Subcutaneous adipose tissue (tissue), 4 donors: ENCODE measurements around the gene REC114. TPM values are rescaled to one million over a fixed set of nuclear protein-coding genes. Genes with fewer than 3 reads are reported as not detected.

Experiments
- CTCF ChIP-seq: fragments of 450-650 bp; IDR thresholded peaks from one replicate; pipeline ENCODE4 v1.5.1; 2016; ENCODE audit warnings: low read depth, mild to moderate bottlenecking, control low read depth, antibody characterized with exemption, moderate library complexity
- total RNA-seq, 4 donors: library from RNA; depleted of rRNA; stranded (reverse); fragments of >200 nt; gene quantifications; one replicate each; pipeline ENCODE4 v1.1.0, GENCODE V29; 2016

The REC114 gene
- total RNA-seq, 4 donors from 2014 or later: not detected

DNA sequence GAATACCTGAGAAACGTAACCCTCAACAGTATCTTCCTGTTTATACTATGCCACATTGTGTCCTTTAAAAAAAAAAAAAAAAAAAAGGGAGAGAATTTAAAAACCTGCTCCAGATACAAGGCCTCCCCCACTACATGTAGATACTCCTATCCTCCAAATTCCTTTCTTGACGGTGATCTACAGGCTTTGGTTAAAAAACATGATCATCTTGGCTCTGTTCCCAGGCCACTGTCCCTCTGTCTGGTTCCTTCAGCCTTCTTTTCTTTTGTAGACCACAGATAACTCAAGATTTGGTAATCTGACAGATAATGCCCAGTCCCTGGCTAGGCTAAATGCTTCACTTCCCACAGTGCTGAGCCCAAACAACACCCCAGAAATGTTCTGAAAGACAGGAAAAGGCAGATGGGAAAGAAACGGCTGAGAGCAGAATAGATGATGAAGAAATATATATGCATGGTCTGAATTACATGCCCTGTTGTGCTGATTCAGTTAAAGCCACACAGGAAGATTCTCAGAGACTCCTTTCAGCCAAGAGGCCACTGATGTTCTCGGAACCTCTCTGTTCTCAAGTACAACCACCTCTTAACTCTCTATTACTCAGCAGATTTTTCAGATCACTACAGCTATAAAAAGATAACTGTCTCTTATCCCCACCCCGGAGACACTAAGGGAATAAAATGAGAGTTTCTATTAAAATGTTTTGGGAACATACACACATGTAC lies 141.9 kb downstream of the REC114 start:
- no peak for TF ChIP-seq CTCF

DNA sequence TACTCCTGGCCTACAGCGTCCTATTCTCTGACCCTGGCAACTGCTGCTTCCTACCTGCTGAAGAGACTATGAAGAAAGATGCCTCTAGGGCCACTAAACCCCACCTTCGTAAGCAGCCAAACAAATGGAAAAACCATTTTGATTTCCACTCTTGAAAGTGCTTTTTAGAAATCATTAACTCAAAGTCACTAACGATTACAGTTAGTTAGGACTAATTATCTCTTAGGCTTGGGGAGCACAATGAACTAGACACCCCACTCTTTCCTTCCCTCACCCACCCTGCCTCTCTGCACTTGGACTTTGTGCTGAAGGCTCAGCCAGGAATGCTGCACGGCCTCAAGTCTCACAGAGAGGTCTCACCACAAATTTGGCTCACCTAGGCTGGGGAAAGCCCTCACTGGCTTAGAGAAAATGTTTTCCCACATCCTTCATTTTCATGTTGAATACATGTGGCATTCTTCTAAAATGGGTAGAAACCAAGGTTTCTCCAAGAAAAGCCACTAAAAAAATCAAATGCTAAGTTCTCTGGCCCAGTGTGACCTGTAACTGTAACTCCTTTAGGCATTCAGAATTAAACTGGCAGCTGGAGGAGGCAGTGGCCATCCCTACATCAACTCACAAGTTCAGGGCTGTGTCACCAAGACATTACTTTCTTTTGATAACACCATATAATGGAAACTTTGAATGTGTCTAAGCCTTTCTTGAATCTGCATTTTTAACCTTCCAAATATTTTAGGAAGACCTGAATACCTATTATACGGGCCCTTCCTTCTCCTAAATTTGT lies 143.1 kb downstream of the REC114 start:
- TF ChIP-seq CTCF: no peak

- no peak for TF ChIP-seq CTCF
Observed at GRCh38 chr15:73589766-73590165, 146.8 kb downstream of the REC114 start.

DNA sequence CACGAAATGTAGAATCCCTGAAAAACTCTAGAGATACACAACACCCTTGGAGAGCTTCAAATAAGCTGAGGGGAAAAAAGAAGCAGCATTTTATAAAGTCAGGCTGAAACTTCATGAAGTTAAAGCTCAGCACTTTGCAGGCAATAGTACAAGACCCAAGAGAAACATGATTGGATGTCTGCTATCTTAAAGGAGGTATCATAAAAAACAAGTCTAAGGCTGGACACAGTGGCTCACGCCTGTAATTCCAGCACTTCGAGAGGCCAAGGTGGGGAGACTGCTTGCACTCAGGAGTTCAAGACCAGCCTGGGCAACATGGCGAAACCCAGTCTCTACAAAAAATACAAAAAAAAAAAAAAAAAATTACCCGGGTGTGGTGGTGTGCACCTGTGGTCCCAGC lies 147.3 kb downstream of the REC114 start:
- no peak for TF ChIP-seq CTCF

DNA sequence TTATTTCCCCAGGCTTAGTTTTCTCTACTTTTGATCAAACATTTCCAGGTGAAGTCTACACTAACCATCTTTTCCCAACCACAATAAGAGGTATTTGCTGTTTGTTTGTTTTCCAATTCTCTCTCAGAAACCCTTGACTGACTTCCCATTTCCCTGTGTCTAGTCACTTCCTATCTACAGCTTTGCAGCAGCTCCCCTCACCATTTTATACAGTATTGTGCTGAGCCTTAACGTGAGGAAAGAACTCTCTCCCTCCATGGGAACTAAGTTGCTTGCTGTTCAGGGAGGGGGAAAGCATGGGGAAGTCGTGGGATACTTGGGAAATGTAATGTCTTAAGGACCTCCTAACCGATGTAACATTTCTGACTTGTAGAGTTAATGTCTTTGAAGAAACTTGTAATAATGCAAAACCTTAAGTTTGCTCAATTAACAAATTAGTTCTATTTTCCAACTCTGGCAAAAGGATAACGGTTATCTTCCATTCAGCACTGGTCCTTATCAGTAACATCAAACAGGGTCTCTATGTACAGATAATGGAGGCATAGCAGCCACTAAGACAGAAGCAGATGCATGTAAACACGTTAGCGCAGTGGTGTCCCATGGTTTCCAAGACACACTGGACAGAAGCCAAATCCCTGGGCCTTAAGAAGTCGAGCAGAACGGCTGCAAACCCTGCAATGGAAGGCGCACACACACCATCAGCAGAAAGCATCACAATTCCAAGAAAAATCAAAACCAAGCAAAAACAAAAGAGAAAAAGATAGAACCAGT lies 150.5 kb downstream of the REC114 start:
- no peak for TF ChIP-seq CTCF

DNA sequence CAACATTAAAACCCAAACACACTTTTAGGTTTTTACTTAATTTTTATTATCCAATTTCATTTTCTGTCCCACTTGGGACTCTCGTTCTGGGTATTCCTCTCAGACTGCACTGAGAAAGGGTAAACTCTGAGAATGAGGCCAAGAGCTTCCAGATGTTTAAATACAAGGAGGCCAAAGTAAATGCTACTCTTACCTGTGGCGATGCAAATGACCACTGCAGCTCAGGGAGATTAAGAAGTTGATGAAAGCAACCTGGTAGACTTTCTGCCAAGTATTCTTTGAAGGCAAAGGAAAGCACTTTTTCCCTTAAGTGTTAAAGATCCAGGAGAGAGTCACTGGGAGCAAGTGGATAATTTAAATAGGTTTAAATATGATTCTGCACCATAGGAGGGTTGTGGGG lies 151.1 kb downstream of the REC114 start:
- TF ChIP-seq CTCF: no peak

- no peak for TF ChIP-seq CTCF
Observed at GRCh38 chr15:73596174-73596573, 153.2 kb downstream of the REC114 start.
